ENCODE results near the gene CISH.

The CISH gene

DNA sequence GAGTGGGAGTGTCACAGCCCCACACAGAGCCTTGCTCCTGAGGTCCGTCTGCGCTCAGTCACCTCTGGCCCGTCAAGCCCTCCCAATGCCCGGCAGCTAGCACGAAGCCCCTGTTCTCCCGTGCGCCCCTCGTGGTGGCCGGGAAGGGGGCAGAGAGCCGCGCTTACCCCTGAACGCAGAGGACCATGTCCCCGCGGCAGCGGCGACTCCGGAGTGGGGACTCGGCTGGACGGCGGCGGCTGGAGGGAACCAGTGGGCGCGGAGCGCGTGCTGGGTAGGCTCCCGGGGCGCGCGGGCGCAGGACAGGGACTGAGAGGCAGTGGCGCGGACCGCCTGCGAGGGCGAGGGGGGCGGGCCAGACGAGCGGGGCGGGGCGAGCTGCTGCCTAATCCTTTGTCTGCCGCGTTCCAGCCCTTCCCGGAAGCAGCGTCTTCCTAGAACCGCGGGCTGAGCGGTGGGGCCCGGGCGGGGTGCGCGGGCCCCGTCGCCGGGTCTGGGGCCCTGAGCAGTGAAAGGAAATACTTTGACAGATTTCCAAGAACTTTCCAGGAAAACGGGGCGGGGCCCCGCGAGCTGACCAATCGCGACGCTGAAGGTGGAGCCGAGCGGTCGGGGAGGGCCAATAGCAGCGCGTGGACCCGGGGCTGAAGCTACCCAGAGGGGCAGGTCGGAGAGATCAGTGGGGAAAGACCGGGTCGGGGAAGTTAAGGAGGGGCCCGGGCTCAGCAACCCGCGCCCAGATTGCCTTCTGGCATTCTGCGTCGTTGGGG lies at the start of gene CISH:
CISH (minus strand) TSS at position 311 of the 770 bp plus-strand sequence; CDS start at position 187, 124 bp downstream.
- DNase-seq = peak; percentile 75

DNA sequence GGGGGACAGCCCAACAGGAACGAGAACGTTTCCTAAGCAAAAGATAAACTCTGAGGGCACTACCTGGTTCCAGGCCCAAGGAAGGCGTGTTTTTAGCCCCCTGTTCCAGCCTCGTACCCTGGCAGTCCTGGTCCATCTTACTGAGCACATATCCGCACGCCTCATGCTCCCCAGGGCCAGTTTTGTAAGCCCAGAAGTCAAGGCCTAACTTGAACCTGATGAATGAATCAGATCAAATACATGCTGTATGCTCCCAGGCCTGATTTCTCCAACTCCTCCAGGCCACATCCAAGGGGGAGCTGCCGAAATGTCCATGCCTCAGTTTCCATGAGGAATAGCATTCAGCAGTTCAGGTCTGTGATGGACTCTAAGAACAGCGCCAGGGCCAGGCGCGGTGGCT lies 48.8 kb upstream of the CISH start:
- no peak for DNase-seq

DNA sequence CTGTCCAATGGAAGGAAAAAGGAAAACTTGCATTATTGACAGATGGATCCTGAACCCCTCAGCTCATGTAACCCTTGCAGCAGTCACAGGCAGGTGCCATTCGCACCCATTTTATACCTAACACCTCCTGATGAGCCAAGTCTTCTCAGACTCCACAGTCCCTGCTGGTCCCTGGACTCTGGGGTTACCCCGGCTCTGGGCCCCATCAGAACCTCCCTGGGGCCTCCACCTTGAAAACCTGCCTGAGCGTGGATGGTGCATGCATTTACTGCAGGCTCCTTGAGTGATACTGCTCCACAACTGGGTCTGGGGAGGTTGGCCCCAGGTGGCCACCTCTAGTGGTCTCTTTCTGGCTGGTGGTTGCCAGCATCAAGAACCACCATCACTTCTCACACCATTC lies 47.3 kb upstream of the CISH start:
- no peak for DNase-seq

DNA sequence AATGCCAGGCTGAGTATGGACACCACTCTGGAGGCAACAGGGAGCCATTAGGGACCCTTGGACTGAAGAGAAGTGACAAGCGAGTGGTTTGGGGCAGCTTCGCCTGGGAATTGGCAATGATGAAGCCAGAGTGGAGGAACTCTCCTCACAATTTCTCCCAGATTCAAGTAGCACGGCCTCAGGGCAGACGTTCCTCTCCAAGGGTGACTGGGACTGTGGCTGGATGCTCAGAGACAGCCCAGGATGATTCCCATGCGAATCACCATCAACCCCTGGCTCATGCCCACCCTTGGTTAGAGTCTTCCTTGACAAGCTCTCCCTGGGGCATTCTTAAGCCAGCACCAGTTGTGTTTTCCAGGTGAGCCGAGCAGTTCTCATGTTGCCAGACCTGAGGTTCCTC lies 46.8 kb upstream of the CISH start:
- no peak for DNase-seq

DNA sequence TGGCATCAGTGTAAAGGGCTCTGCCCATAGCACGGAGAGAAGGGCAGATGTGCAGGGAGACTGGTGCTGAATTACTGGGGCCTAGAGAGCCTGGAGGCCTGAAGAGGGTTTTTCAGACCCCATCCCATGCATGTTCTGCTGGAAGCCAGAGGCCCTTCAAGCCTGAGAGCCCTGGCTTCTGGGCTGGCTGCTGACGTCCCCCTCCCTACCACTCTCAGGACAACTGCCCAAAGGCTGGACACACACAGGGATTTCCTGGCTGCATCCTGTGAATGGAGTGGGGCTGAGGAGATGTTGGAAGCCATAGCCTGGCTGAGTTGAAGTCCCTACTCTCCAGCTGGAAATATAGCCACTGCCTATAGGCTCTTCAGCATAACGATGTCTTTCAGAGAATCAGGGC lies 46.2 kb upstream of the CISH start:
- DNase-seq = no peak

DNA sequence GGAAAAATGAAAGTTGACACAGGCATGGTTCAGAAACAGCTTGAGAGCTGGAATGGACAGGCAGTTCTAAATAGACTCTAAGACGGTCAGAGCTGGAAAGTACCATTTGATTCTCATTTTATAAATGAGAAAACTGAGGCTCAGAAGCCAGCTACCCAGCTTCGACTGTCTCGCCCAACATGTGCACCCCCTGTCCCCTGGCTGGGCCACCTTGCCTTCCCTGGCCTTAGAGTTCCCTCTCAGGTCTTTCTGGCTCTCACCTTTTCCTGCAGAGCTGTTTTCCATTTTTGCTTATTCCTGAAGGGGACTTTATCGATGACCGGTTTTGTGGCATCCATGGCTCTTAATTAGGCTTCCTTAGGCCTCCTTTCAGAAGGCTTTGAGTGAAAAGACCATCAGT lies 45.8 kb upstream of the CISH start:
- no peak for DNase-seq

DNA sequence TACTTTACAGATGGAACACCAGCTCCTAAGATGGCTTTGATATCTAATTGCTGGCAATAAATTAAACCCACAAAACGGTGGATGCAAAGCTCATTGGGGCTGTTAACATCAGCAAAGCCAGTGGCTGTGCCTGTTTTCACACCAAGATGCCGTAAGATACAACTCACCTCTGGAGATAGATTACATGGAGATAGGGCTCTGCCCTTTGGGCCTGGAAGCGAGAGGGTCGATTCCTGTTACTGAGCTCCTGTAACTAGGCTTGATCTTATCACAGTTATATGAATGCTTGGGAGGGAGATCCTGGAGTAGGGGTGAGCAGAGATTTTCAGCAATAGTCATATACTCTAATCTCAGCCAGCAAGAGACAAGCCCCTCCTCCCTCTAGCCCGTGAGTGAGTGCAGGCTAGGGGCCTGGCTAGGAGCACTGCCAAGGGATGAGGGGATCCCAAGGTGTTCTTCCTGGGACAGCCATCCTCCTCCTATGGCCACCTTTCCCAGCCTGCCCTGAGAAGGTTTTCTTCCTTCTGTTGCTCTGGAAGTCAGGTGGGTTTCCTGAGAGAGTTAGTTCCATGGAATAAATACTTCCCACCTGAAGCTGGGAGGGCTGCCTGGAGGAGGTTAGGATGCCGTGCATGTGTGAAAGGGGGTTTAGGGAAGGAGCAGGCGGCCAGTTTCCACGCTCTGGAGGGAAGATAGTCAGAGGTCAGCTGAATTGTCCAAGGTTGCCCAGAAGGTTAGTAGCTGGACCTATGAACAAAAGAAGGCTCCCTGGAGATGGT lies 45.0 kb upstream of the CISH start:
- DNase-seq = no peak

- no peak for DNase-seq
These were observed 43.6 kb upstream of the CISH start for GRCh38 chr3:50655009-50655830.

DNA sequence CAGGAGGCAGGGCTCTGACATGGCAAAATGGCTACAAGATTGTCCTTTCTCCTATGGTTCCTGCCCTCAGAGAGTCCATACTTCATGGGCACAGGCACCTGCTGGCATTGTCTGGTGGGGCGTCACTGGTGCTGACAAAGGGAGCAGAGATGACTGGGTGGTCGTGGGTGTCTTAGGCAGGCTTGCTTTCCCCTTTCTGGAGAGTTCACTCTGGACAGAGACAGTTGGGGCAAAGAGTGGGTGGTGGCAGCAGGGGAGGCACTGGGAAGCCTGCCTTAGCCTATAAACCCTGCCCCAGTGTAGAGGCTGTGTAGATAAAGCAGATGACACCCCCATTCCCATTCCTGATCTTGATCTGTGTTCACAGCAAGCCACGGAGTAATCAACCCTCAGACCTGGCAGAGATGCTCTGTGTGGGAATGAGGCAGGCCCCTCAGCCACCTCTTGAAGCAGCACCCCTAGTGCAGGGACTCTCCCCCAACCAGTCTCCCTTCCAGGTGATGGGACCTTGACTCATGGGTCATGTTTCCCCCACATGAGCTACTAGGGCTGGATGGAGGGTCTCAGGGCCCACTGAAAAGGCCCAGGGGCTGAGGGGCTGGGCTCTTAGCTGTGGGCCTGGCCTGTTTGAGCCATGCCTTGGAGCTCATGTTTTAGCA lies 42.5 kb upstream of the CISH start:
- DNase-seq = no peak

- DNase-seq = no peak
These were observed 41.1 kb upstream of the CISH start for GRCh38 chr3:50652709-50653108.

- DNase-seq = no peak
These were observed 40.5 kb upstream of the CISH start for GRCh38 chr3:50651920-50652529.

DNA sequence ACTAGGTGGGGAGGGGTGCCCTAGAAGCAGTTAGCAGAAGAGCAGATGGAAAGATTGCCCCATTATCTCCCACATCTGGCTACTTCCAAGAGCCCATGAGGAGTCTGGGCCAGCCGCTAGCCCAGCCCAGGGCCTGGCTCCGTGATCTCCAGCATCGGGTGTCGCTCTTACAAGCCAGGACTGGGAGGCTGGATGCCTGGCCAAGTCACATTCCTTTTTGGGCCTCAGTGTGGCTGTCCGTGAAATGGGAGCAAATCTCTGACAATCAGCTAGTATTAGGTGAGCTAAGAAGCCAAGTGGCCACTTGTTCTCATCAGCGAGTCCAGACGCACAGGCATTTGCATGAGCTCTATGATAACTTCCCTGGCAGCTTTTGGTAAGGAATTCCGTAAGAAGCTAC lies 39.9 kb upstream of the CISH start:
- no peak for DNase-seq

DNA sequence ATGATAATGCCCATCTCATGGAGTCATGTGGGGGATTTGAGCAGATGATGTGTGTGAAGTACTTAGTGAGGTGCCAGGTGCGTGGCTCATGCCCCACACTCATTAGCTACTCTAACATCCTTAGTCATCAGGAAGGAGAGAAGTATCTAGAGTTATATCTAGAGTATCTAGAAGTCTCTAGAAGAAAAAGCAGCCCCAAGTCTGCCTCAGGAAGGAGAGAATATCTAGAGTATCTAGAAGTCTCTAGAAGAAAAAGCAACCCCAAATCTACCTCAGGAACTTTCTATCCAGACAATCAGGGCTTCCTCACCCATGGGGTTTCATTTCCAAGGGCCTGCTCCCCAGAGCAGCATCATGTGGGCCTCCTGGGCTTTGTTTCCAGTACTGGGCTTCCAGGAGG lies 38.4 kb upstream of the CISH start:
- DNase-seq = no peak

DNA sequence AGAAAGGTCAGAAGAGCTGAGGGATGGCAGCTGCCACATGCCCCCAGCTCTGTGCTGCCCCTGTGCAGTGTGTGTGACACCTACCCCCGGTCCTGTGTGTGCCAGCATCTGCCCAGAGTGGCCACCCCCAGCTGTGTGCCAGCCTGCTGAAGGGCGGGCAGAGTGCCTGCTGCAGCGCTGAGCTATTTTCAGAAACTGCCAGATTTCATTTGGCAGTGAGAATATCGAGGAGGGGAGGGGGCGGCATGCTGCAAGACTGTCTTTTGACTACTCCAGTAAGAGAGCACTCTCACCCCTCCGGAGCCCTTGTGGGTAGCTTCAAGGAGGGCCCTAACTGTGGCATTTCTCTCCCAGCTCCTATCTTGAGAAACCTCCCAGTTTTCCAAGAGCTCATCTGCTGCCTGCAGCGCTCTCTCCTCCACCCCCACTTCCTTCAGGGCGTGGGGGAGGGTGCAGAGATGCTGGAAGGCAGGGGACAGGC lies 37.9 kb upstream of the CISH start:
- DNase-seq = no peak

- DNase-seq = no peak
These were observed 37.4 kb upstream of the CISH start for GRCh38 chr3:50648944-50649343.

GRCh38 chr3:50648313-50648712 lies 36.7 kb upstream of the CISH start:
- no peak for DNase-seq

- no peak for DNase-seq
These were observed 33.8 kb upstream of the CISH start for GRCh38 chr3:50645378-50645777.

- no peak for DNase-seq
These were observed 33.0 kb upstream of the CISH start for GRCh38 chr3:50644561-50644960.

DNA sequence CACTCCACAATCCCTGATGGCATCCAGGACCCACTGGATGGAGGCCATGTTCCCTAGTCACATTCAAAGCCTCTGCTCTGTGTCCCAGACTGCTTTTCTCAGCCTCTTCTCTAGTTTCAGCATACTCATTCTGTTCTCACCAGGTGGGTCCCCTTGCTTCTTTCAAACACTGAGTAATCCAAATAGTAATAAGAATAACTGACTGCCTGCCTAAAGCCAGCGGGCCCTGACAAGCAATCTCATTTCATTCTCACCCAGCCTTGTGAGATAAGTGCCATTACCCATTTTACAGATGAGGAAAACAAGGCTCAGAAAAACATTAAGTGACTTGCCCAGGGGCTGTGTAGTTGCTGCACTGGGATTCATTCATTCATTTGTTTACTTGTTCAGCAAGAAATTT lies 30.8 kb upstream of the CISH start:
- no peak for DNase-seq

DNA sequence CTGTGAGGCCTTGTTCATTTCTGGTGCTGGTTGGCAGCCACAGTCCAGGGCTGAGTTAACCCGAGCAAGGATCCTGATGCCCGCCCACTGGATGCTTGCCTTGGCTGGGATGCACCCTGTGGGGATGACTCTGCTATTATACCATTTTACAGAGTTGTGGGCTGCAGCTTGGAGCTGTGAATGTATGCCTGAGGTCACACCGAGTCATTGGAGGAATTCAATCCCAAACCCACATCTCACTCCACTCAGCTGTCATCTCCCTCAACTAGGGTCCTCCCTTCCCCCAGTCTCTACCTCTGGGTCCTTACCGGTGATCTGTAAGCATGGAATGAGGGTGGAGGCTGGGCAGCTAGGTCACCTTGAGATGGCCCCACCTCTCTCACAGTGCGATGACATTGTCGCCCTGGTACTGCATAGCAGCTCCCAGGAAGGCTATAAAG lies 27.5 kb upstream of the CISH start:
- DNase-seq = no peak

- no peak for DNase-seq
These were observed 26.4 kb upstream of the CISH start for GRCh38 chr3:50637945-50638344.

GRCh38 chr3:50637011-50637410 lies 25.4 kb upstream of the CISH start:
- DNase-seq = no peak

Data from SHP77 treated with DMSO at 0.1 percent for 48 hours (cell line).